Stimulated activated naive CD8-positive, alpha-beta T cell treated with anti-CD3 and anti-CD28 coated beads, Interleukin-15, amount 100 ng/mL, for 72 hours (primary cell): ENCODE measurements around the gene GPN3.
A peak's percentile ranks its signal among the peaks of the same experiment; 100 is the strongest.
"Not testable (repeated sequence)": the region's sequence is repeated elsewhere in the genome, so short reads cannot be mapped to it uniquely, and the experiment has no call there.

ENCODE experiments used
- ATAC-seq: fragments of 150-1000 bp; cut with Tn5 transposase; 2 replicates; pipeline ENCODE4 v1.10.0; 2021; ENCODE audit warnings: mild to moderate bottlenecking, moderate library complexity
- DNase-seq, 2 donors: peaks; one replicate each; pipeline ENCODE4 v3.0.0; 2021 to 2022
- H3K27ac Mint-ChIP-seq, 2 donors: one replicate each; pipeline ENCODE4 v1.8.0; 2022; ENCODE audit warnings: mild to moderate bottlenecking in 2 of 2, mixed read lengths in 2 of 2, moderate library complexity in 2 of 2
- H3K27me3 Mint-ChIP-seq: one replicate; pipeline ENCODE4 v1.8.0; 2022; ENCODE audit warnings: mixed read lengths
- H3K4me1 Mint-ChIP-seq: one replicate; pipeline ENCODE4 v1.8.0; 2022; ENCODE audit warnings: mild to moderate bottlenecking, mixed read lengths
- H3K4me3 Mint-ChIP-seq, 2 donors: one replicate each; pipeline ENCODE4 v1.8.0; 2022; ENCODE audit warnings: mild to moderate bottlenecking in 2 of 2, mixed read lengths in 2 of 2, moderate library complexity in 1 of 2
- H3K9me3 Mint-ChIP-seq, 2 donors: one replicate each; pipeline ENCODE4 v1.8.0; 2022; ENCODE audit warnings: mixed read lengths in 2 of 2

Gene GPN3

GRCh38 chr12:110461189-110461588, 6.9 kb downstream of the GPN3 start:
- ATAC-seq = not testable (repeated sequence)

DNA sequence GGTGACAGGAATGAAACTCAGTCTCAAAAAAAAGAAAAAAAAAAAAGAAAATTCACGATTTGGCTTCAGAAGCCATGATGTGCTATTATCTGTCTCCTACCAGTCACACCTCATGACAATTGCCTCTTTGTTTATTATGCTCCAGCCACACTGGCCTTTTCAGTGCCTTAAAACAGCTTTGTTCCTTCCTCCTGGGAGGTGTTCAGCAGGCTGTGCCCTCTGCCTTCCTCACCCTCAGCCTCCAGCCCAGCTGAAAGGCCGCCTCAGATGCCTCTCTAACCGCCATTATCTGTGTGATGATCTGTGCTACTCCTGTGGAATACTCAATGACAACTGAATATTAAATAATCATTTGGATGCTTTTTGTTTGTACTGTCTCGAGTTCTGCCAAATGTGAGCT, 9.3 kb downstream of the GPN3 start:
- peaks cover 7% of the 10 kb centered on the region for H3K4me1 Mint-ChIP-seq
- no peak overlapping the region for H3K4me3 Mint-ChIP-seq
- no peak for ATAC-seq
- no peaks in the 10 kb centered on the region for H3K9me3 Mint-ChIP-seq
- no peaks in the 10 kb centered on the region for H3K27me3 Mint-ChIP-seq
- no peak overlapping the region for H3K27ac Mint-ChIP-seq
- DNase-seq = no peak

More at GRCh38 chr12:110461189-110461588, 6.9 kb downstream of the GPN3 start:
- H3K4me1 Mint-ChIP-seq = peaks cover 12% of the 10 kb centered on the region
- DNase-seq, H3K27me3 Mint-ChIP-seq, H3K4me3 Mint-ChIP-seq, H3K9me3 Mint-ChIP-seq, H3K27ac Mint-ChIP-seq: not testable (repeated sequence)

DNA sequence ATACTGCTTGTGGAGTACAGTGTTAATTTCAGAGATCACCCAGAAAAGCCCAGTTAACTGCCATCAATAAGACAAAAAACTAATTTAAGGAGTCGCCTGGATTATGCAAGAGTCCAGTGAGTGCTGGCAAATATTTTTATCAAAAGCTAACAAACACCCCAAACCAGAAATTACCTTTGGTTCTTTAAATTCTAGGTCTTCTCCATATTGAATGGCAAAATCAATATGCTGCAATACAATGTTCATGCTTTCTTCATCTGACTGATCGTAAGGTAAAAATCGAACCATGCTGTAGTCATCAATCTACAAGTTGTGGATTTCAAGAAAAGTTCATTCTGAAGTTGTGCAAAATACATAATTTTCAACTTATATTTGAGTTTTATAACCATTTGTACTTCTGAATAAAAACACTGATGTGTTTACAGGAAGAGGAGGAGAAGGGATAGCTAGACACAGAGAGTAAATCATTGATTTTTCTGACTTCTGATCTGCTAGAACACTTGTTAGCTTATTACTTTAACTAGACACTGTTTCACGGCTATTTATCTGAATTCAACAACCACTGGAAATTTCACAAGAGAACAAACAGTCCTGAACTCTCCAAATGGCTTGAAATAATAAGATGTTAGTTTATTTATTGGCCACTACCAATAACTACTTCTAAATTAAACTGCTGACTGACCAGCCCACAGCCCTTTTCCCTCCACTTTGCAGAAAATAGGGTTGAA, 14.3 kb downstream of the GPN3 start:
- Mint-ChIP-seq H3K4me3 (no peak overlapping the region), H3K27ac (no peak overlapping the region), H3K27me3 (no peaks in the 10 kb centered on the region)

GRCh38 chr12:110451263-110451662, 16.8 kb downstream of the GPN3 start:
- Mint-ChIP-seq H3K9me3 (no peaks in the 10 kb centered on the region), H3K4me1 (peaks cover 36% of the 10 kb centered on the region), H3K27ac (peak overlapping the region; percentile 5 to 86), H3K4me3 (no peak overlapping the region), H3K27me3 (no peaks in the 10 kb centered on the region)
- no peak for DNase-seq
- no peak for ATAC-seq

More for the DNA sequence above, 14.3 kb downstream of the GPN3 start:
- H3K9me3 Mint-ChIP-seq = no peaks in the 10 kb centered on the region
- ATAC-seq (no peak), DNase-seq (no peak)
- H3K4me1 Mint-ChIP-seq = peaks cover 17% of the 10 kb centered on the region

DNA sequence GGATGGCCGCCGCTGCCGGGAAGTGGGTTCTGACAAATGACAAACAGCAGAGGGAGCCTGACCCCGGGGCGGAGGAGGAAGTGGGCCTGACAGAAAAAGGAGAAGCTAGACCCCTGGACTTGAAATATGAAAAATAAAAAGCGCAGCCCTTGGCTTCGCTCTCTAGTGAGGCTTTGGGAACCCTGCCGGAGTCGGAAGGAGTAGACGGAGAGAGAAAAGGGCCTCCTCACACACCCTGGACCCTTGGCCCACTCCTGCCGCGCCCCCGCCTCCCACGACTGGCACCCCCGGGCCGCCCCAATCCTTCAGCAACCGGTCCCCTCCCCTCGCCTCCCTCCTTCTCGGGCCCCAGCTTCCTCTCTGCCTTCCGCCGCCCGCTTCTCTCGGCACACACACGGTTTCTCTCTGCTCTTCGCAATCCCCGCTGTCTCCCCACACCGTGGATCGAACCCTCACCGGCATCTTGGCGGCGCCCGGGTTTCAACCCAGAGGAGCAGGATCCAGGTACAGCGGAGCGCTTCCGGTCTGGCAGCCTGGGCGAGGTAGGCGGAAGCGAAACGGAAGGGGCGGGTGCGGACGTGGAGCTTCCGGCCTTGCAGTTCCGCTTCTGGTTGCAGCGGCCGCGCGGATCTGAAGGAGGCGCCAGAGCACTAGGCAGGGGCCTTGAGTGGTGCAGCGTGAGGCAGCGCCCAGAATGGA, 18.1 kb downstream of the GPN3 start, which contains the start of gene ARPC3:
TSS of gene ARPC3 (minus strand) at position 539 of the 699 bp plus-strand sequence. CDS start at position 462, 77 bp downstream.
- H3K9me3 Mint-ChIP-seq = no peaks in the 10 kb centered on the region
- peak within 1 kb of the TSS; percentile 100 for H3K27ac Mint-ChIP-seq
- peak; percentile 99 for ATAC-seq

GRCh38 chr12:110444455-110444854, 23.6 kb downstream of the GPN3 start:
- no peak overlapping the region for H3K4me3 Mint-ChIP-seq
- H3K27me3 Mint-ChIP-seq = no peaks in the 10 kb centered on the region
- H3K9me3 Mint-ChIP-seq = no peaks in the 10 kb centered on the region
- peaks cover 38% of the 10 kb centered on the region for H3K4me1 Mint-ChIP-seq
- DNase-seq (no peak), ATAC-seq (no peak)
- H3K27ac Mint-ChIP-seq = no peak overlapping the region

More for the DNA sequence above, 18.1 kb downstream of the GPN3 start, which contains the start of gene ARPC3:
- peak; percentile 92 to 96 for DNase-seq
- Mint-ChIP-seq H3K27me3 (no peaks in the 10 kb centered on the region), H3K4me1 (peaks cover 43% of the 10 kb centered on the region), H3K4me3 (peak within 1 kb of the TSS; percentile 97 to 100)

DNA sequence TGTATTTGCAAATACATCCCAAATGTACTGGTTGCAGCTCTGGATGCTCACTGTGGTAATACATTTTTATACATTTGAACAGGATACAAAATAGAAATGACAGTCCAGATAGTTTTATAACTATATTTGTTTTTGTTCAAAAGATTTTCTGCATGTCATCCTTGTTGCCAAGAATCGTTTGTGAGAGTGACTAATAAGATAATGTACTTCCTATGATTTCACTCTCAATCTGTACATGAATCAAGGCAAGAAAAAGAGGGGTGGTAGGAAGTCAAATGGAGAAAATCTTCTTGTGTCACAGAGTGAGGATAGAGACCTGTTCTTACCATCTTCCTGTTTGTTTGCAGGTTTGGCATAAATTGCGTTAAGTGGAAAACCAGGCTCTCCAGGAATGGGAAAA, 31.8 kb downstream of the GPN3 start:
- ATAC-seq (no peak), DNase-seq (no peak)
- Mint-ChIP-seq H3K27me3 (no peaks in the 10 kb centered on the region), H3K27ac (no peak overlapping the region), H3K4me1 (peaks cover 4% of the 10 kb centered on the region), H3K9me3 (no peaks in the 10 kb centered on the region), H3K4me3 (no peak overlapping the region)

- Mint-ChIP-seq H3K4me3 (no peak overlapping the region), H3K27me3 (no peaks in the 10 kb centered on the region), H3K27ac (no peak overlapping the region), H3K4me1 (peaks cover 5% of the 10 kb centered on the region), H3K9me3 (no peaks in the 10 kb centered on the region)
- ATAC-seq (peak; percentile 67), DNase-seq (peak; percentile 3 to 46)
These were observed 36.0 kb downstream of the GPN3 start for GRCh38 chr12:110431957-110432587.

- H3K27ac Mint-ChIP-seq, ATAC-seq, DNase-seq, H3K4me1 Mint-ChIP-seq, H3K9me3 Mint-ChIP-seq, H3K4me3 Mint-ChIP-seq, H3K27me3 Mint-ChIP-seq: not testable (repeated sequence)
These were observed 38.4 kb downstream of the GPN3 start for GRCh38 chr12:110429676-110430075.

DNA sequence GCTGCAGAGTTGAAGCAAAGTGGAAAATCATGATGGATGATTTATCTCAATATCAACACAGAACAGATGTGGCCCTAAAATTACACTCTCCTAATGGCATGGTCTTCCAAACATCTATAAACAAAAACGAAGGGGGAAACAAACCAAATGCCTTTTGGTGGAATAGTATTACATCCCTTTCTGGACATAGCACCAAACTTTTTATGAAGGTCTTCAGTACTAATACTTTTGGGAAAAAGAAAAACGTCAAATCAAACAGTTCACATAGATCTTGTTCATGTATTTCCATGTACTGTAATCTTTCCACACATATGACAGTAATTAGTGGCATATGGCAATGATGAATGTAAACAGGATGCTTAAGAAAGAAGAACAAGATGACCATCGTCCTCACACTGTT, 41.7 kb downstream of the GPN3 start:
- H3K27me3 Mint-ChIP-seq = no peaks in the 10 kb centered on the region
- H3K27ac Mint-ChIP-seq = no peak overlapping the region
- ATAC-seq (no peak), DNase-seq (no peak)
- no peak overlapping the region for H3K4me3 Mint-ChIP-seq
- no peaks in the 10 kb centered on the region for H3K9me3 Mint-ChIP-seq
- peaks cover 2% of the 10 kb centered on the region for H3K4me1 Mint-ChIP-seq

DNA sequence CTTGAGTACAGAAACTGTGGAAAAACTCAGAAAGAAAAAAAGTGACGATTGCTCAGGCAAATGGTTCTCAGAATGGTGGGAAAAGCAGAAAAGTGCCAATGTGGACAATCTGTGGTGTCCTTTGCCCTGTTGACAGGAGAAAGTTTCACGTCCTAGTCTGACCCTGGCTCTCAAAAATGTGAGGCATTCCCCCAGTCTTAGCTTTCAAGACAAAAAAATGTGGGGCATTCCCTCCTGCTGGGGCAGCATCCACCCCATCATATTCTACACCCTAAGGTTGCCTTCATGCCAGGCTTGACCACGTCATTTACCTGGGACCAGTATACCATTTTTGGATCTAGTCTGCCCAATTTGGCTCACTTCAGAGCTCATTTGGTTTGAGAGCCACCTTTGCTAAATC, 43.8 kb downstream of the GPN3 start:
- ATAC-seq (no peak), DNase-seq (no peak)
- H3K4me1 Mint-ChIP-seq = no peaks in the 10 kb centered on the region
- H3K27me3 Mint-ChIP-seq = no peaks in the 10 kb centered on the region
- H3K4me3 Mint-ChIP-seq = no peak overlapping the region
- peak overlapping the region in 1 of 2 donors; percentile 72 for H3K27ac Mint-ChIP-seq
- H3K9me3 Mint-ChIP-seq = no peaks in the 10 kb centered on the region

GRCh38 chr12:110421701-110422100, 46.4 kb downstream of the GPN3 start:
- Mint-ChIP-seq H3K27ac (no peak overlapping the region), H3K4me1 (no peaks in the 10 kb centered on the region), H3K9me3 (no peaks in the 10 kb centered on the region), H3K4me3 (no peak overlapping the region), H3K27me3 (no peaks in the 10 kb centered on the region)
- ATAC-seq (no peak), DNase-seq (no peak)

DNA sequence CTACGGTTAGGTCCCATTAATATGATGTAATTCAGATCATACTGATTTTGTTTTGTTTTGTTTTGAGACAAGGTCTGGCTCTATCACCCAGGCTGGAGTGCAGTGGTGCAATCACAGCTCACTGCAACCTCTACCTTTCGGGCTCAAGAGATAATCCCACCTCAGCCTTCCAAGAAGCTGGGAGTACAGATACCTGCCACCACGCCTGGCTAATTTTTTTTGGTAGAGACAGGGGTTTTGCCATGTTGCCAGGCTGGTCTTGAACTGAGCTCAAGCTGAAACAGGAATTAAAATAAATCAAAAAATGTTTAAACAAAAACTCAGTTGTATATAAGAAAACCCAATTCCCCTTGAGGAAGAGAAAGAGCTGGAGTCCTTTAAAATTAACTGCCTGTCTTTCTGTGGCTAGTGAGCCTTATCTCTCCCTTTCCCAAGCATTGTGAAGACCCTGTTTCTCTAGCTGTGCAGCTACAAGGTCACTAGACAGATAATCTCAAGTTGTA, 46.8 kb downstream of the GPN3 start:
- Mint-ChIP-seq H3K4me1 (no peaks in the 10 kb centered on the region), H3K9me3 (no peaks in the 10 kb centered on the region)
- DNase-seq = no peak

DNA sequence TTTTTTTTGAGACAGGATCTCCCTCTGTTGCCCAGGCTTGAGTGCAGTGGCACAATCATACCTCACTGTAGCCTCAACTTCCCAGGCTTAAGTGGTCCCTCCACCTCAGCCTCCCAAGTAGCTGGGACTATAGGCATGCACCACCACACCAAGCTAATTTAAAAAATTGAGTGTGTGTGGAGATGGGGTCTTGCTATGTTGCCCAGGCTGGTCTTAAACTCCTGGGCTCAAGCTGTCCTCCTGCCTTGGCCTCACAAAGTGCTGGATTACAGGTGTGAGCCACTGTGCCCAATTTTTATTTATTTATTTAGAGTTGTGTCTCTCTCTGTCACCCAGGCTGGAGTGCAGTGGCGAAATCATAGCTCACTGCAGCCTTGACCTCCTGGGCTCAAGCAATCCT, 47.4 kb downstream of the GPN3 start:
- not testable (repeated sequence) for DNase-seq, H3K27ac Mint-ChIP-seq, H3K4me3 Mint-ChIP-seq, H3K4me1 Mint-ChIP-seq, H3K9me3 Mint-ChIP-seq, ATAC-seq, H3K27me3 Mint-ChIP-seq

More for the DNA sequence above, 46.8 kb downstream of the GPN3 start:
- Mint-ChIP-seq H3K27me3 (no peaks in the 10 kb centered on the region), H3K4me3 (no peak overlapping the region), H3K27ac (no peak overlapping the region)
- ATAC-seq = no peak

DNA sequence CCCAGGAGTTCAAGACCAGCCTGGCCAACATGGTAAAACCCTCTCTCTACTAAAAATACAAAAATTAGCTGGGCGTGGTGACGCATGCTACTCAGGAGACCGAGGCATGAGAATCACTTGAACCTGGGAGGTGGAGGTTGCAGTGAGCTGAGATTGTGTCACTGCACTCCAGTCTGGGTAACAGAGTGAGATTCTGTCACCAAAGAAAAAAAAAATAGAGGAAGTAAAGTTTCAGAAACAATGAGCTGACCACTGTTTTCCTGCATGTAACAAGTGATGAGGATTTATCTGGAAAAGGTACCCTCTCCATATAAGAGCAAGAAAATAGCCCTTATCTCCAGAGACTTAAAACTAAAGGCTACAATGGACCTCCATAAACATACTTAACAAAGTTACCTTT, 50.9 kb downstream of the GPN3 start:
- not testable (repeated sequence) for H3K4me3 Mint-ChIP-seq, H3K27ac Mint-ChIP-seq, H3K4me1 Mint-ChIP-seq, H3K9me3 Mint-ChIP-seq, H3K27me3 Mint-ChIP-seq, ATAC-seq, DNase-seq

- not testable (repeated sequence) for H3K9me3 Mint-ChIP-seq, ATAC-seq, DNase-seq, H3K4me1 Mint-ChIP-seq, H3K27ac Mint-ChIP-seq, H3K27me3 Mint-ChIP-seq, H3K4me3 Mint-ChIP-seq
These were observed 58.0 kb downstream of the GPN3 start for GRCh38 chr12:110410086-110410485.
